ENCODE results near the gene BBS9. TPM values are rescaled to one million over a fixed set of nuclear protein-coding genes. Genes with fewer than 3 reads are reported as not detected.

Gene BBS9
- total and polyA plus RNA-seq, 4 donors: 2.3 to 9.5 (median 4.5) TPM

DNA sequence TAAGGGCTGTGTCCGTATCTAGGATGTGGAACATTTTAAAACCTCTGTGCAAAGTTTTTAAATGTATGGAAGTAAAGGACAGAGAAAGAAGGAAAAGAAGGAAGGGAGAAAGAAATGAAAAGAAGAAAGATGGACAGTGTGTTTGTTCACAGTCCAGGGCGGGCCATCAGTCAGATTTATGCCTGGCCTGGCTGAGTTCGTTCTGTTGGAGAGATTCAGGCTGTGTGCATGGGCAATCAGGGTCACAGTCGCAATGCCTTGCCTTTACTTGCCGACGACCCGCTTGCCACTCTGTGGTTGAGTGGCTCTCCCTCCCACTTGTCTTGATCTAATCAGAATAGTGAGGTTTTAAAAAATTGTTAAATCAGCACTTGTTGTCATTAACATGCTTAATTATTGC lies 406.6 kb downstream of the BBS9 start:
- Histone ChIP-seq H3K9me3 (ENCODE audit: control insufficient read depth in 4 of 4, low read length in 3 of 4) (no peaks in the 10 kb centered on the region), H3K4me3 (ENCODE audit: low read depth in 1 of 3, low read length in 3 of 3) (no peak overlapping the region), H3K4me1 (ENCODE audit: control insufficient read depth in 4 of 4, insufficient read depth in 4 of 4, low read length in 3 of 4) (no peaks in the 10 kb centered on the region), H3K27ac (ENCODE audit: low read depth in 1 of 2, low read length in 2 of 2) (no peak overlapping the region), H3K27me3 (ENCODE audit: control insufficient read depth in 4 of 4, insufficient read depth in 4 of 4, low read length in 3 of 4) (no peaks in the 10 kb centered on the region), H3K36me3 (ENCODE audit: control insufficient read depth in 4 of 4, insufficient read depth in 3 of 4, low read depth in 1 of 4, low read length in 3 of 4) (peaks cover 0 to 2% (median 0%) of the 10 kb centered on the region in 4 donors), H3K9ac (ENCODE audit: low read depth in 1 of 2, low read length in 2 of 2) (no peak overlapping the region)
- DNase-seq (ENCODE audit: low spot score): no peak
- 96% methylated on average over 7 of the region's 7 CpGs for WGBS
- TF ChIP-seq, protein P1, sequence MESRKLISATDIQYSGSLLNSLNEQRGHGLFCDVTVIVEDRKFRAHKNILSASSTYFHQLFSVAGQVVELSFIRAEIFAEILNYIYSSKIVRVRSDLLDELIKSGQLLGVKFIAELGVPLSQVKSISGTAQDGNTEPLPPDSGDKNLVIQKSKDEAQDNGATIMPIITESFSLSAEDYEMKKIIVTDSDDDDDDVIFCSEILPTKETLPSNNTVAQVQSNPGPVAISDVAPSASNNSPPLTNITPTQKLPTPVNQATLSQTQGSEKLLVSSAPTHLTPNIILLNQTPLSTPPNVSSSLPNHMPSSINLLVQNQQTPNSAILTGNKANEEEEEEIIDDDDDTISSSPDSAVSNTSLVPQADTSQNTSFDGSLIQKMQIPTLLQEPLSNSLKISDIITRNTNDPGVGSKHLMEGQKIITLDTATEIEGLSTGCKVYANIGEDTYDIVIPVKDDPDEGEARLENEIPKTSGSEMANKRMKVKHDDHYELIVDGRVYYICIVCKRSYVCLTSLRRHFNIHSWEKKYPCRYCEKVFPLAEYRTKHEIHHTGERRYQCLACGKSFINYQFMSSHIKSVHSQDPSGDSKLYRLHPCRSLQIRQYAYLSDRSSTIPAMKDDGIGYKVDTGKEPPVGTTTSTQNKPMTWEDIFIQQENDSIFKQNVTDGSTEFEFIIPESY (IDR thresholded peaks at IDR 0.05): no peak
- TF ChIP-seq, protein P2, sequence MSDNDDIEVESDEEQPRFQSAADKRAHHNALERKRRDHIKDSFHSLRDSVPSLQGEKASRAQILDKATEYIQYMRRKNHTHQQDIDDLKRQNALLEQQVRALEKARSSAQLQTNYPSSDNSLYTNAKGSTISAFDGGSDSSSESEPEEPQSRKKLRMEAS (IDR thresholded peaks at IDR 0.05): no peak
- TF ChIP-seq FOXA2 (IDR thresholded peaks at IDR 0.05): no peak
- TF ChIP-seq, protein P3, sequence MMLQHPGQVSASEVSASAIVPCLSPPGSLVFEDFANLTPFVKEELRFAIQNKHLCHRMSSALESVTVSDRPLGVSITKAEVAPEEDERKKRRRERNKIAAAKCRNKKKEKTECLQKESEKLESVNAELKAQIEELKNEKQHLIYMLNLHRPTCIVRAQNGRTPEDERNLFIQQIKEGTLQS (IDR thresholded peaks at IDR 0.05): no peak
- no peak for TF ChIP-seq FOXA1 (IDR thresholded peaks at IDR 0.05)
- no peak for TF ChIP-seq TAF1 (conservative IDR thresholded peaks at IDR 0.05)
- TF ChIP-seq, protein P4, sequence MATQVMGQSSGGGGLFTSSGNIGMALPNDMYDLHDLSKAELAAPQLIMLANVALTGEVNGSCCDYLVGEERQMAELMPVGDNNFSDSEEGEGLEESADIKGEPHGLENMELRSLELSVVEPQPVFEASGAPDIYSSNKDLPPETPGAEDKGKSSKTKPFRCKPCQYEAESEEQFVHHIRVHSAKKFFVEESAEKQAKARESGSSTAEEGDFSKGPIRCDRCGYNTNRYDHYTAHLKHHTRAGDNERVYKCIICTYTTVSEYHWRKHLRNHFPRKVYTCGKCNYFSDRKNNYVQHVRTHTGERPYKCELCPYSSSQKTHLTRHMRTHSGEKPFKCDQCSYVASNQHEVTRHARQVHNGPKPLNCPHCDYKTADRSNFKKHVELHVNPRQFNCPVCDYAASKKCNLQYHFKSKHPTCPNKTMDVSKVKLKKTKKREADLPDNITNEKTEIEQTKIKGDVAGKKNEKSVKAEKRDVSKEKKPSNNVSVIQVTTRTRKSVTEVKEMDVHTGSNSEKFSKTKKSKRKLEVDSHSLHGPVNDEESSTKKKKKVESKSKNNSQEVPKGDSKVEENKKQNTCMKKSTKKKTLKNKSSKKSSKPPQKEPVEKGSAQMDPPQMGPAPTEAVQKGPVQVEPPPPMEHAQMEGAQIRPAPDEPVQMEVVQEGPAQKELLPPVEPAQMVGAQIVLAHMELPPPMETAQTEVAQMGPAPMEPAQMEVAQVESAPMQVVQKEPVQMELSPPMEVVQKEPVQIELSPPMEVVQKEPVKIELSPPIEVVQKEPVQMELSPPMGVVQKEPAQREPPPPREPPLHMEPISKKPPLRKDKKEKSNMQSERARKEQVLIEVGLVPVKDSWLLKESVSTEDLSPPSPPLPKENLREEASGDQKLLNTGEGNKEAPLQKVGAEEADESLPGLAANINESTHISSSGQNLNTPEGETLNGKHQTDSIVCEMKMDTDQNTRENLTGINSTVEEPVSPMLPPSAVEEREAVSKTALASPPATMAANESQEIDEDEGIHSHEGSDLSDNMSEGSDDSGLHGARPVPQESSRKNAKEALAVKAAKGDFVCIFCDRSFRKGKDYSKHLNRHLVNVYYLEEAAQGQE (IDR thresholded peaks at IDR 0.05): no peak
- no peak for TF ChIP-seq GABPA (IDR thresholded peaks at IDR 0.05 in 1 of 2, conservative IDR thresholded peaks at IDR 0.05 in 1 of 2)
- no peak for TF ChIP-seq RAD21 (IDR thresholded peaks at IDR 0.05)

DNA sequence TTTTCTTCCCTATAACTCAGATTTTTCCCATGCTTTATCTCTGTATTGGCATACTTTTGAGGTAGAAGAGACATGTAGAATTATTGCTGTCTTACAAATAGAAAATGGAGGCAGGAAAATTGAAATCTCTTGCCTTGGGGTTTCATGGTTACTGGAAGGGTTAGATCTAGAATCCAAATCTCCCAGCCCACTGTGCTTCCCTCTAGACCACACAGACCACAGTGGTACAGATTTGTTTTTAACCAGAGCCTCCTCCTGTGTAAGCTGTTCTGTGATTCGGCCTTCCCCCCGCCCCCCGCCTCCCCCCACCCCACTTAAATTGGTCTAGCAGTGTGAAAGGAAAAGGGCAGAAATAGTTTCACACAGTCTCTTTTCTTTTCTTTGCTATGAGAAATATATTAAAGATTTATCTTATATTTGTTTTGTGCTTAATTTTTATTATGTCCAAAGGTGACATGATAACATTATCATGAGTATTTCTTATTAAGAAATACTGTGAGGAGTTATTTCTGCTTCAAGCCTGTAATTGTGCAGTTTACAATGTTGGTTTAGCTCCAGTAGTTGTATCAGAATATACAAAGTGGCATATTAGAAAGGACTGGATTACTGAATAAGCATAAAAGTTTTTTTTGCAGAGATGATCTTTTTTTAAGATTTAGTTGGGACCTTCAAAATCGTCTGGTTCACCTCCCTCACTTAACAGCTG lies 407.2 kb downstream of the BBS9 start:
- H3K9ac ChIP-seq (ENCODE audit: low read depth in 1 of 2, low read length in 2 of 2): no peak overlapping the region
- no peak overlapping the region for H3K4me3 ChIP-seq (ENCODE audit: low read depth in 1 of 3, low read length in 3 of 3)
- no peak for DNase-seq (ENCODE audit: low spot score)
- H3K4me1 ChIP-seq (ENCODE audit: control insufficient read depth in 4 of 4, insufficient read depth in 4 of 4, low read length in 3 of 4): no peaks in the 10 kb centered on the region
- H3K27ac ChIP-seq (ENCODE audit: low read depth in 1 of 2, low read length in 2 of 2): no peak overlapping the region
- peaks cover 0 to 2% (median 0%) of the 10 kb centered on the region in 4 donors for H3K36me3 ChIP-seq (ENCODE audit: control insufficient read depth in 4 of 4, insufficient read depth in 3 of 4, low read depth in 1 of 4, low read length in 3 of 4)
- WGBS: 64% methylated on average over 4 of the region's 4 CpGs
- H3K27me3 ChIP-seq (ENCODE audit: control insufficient read depth in 4 of 4, insufficient read depth in 4 of 4, low read length in 3 of 4): no peaks in the 10 kb centered on the region
- no peaks in the 10 kb centered on the region for H3K9me3 ChIP-seq (ENCODE audit: control insufficient read depth in 4 of 4, low read length in 3 of 4)
- TF ChIP-seq YY1 (IDR thresholded peaks at IDR 0.05): no peak
- no peak for TF ChIP-seq HNF4G (IDR thresholded peaks at IDR 0.05)
- TF ChIP-seq HNF4A (conservative IDR thresholded peaks at IDR 0.05): no peak
- TF ChIP-seq, protein P1 (IDR thresholded peaks at IDR 0.05): no peak
- no peak for TF ChIP-seq EGR1 (IDR thresholded peaks at IDR 0.05; ENCODE audit: low read depth in 2 of 2)
- TF ChIP-seq, protein P4 (IDR thresholded peaks at IDR 0.05): no peak
- no peak for TF ChIP-seq FOXA2 (IDR thresholded peaks at IDR 0.05)
- TF ChIP-seq, protein P3 (IDR thresholded peaks at IDR 0.05): no peak
- no peak for TF ChIP-seq GABPA (IDR thresholded peaks at IDR 0.05 in 1 of 2, conservative IDR thresholded peaks at IDR 0.05 in 1 of 2)
- TF ChIP-seq JUND (IDR thresholded peaks at IDR 0.05): no peak
- no peak for TF ChIP-seq RAD21 (IDR thresholded peaks at IDR 0.05)
- TF ChIP-seq NR2F2 (IDR thresholded peaks at IDR 0.05): no peak
- TF ChIP-seq SP1 (IDR thresholded peaks at IDR 0.05): no peak
- no peak for TF ChIP-seq RXRA (IDR thresholded peaks at IDR 0.05)
